Measurements from ENCODE around the gene CYTIP. TPM values are rescaled to one million over a fixed set of nuclear protein-coding genes. Genes with fewer than 3 reads are reported as not detected.

The CYTIP gene
- total and polyA plus RNA-seq, 2 of the 4 experiments (the other 2 are of a cell fraction): not detected

GRCh38 chr2:157432475-157433106 is 11.3 kb downstream of the CYTIP start:
- H3K9me1 ChIP-seq (ENCODE audit: insufficient read depth, low read length): no peaks in the 10 kb centered on the region
- H2AK9ac ChIP-seq (replicated peaks; ENCODE audit: low read depth, low read length, poor library complexity): no peak overlapping the region
- no peak overlapping the region for H3K9ac ChIP-seq (ENCODE audit: low read depth, low read length)
- TF ChIP-seq MXI1 (IDR thresholded peaks at IDR 0.05; ENCODE audit: borderline replicate concordance, low read depth, low read length) (no peak), MAZ (IDR thresholded peaks at IDR 0.05; ENCODE audit: borderline replicate concordance, low read depth, low read length) (no peak), SMC3 (IDR thresholded peaks at IDR 0.05; ENCODE audit: low read depth, low read length) (no peak), BHLHE40 (IDR thresholded peaks at IDR 0.05; ENCODE audit: low read depth, low read length) (no peak), RCOR1 (IDR thresholded peaks at IDR 0.05; ENCODE audit: insufficient replicate concordance, low read length) (no peak), CEBPB (IDR thresholded peaks at IDR 0.05; ENCODE audit: low read depth, low read length) (no peak), POLR2A (IDR thresholded peaks at IDR 0.05; ENCODE audit: low read depth, low read length) (no peak), MAFK (IDR thresholded peaks at IDR 0.05; ENCODE audit: low read depth, low read length) (no peak), RFX5 (IDR thresholded peaks at IDR 0.05; ENCODE audit: low read depth, low read length) (no peak), USF2 (IDR thresholded peaks at IDR 0.05; ENCODE audit: low read depth, low read length) (no peak), NFE2L2 (IDR thresholded peaks at IDR 0.05; ENCODE audit: low read depth, low read length) (no peak), FOS (IDR thresholded peaks at IDR 0.05; ENCODE audit: low read depth, low read length) (no peak), CHD1 (IDR thresholded peaks at IDR 0.05; ENCODE audit: low read depth, low read length) (no peak), ELK1 (IDR thresholded peaks at IDR 0.05; ENCODE audit: borderline replicate concordance, low read depth, low read length) (no peak), RAD21 (IDR thresholded peaks at IDR 0.05; ENCODE audit: low read length) (no peak), CTCF (conservative IDR thresholded peaks at IDR 0.05; ENCODE audit: low read depth, low read length) (no peak)
- no peak overlapping the region for H4K5ac ChIP-seq (ENCODE audit: low read depth, low read length)
- dilution Hi-C loops (cut with HindIII; ENCODE audit: low sequenced_read_pairs, unreplicated experiment): no loop called here
- in situ Hi-C loops (cut with MboI; ENCODE audit: low sequenced_read_pairs): no loop called here
- H4K8ac ChIP-seq (ENCODE audit: low read depth in 2 of 2, low read length in 2 of 2): no peak overlapping the region
- no peak overlapping the region for H3K18ac ChIP-seq (ENCODE audit: low read depth, low read length)
- H2BK20ac ChIP-seq (ENCODE audit: low read depth, low read length): no peak overlapping the region
- no peaks in the 10 kb centered on the region for H3K27me3 ChIP-seq (ENCODE audit: control insufficient read depth, insufficient read depth, low read length)
- H2BK120ac ChIP-seq (ENCODE audit: low read depth, low read length): no peak overlapping the region
- H3K9me3 ChIP-seq (ENCODE audit: control insufficient read depth, insufficient read depth, low read length): no peaks in the 10 kb centered on the region
- H3K14ac ChIP-seq (replicated peaks; ENCODE audit: low read depth, low read length): no peak overlapping the region
- H4K20me1 ChIP-seq (ENCODE audit: insufficient read depth, low read length): no peaks in the 10 kb centered on the region
- ChIA-PET POLR2A (ENCODE audit: unreplicated experiment) (no interaction called here), CTCF (interaction anchor here (1.0 kb wide), 1 partner anchor 105 kb away, joined by 5 read pairs; no protein-coding TSS in a partner anchor)
- no peak for ATAC-seq (ENCODE audit: low read depth)
- no peak overlapping the region for H2AK5ac ChIP-seq (ENCODE audit: low read depth, low read length)
- no peak for DNase-seq
- BruUV-seq (replicated peaks): no TSS peak
- no peaks in the 10 kb centered on the region for H3K36me3 ChIP-seq (ENCODE audit: control insufficient read depth, insufficient read depth, low read length)
- H3K4ac ChIP-seq (ENCODE audit: low read depth, low read length): no peak overlapping the region
- H2BK15ac ChIP-seq (ENCODE audit: low read depth, low read length): no peak overlapping the region
- WGBS, 2 experiments (ENCODE audit: extremely low coverage in 2 of 2, insufficient read length in 1 of 2): no CpG with 5 or more reads among the region's 2 CpGs
- no peak overlapping the region for H3K4me2 ChIP-seq (ENCODE audit: low read depth, low read length)
- no peak overlapping the region for H2BK5ac ChIP-seq (ENCODE audit: low read depth, low read length, poor library complexity, severe bottlenecking)
- no peaks in the 10 kb centered on the region for H3K79me1 ChIP-seq (ENCODE audit: low read depth in 1 of 2, low read length in 2 of 2)
- H3K23ac ChIP-seq (ENCODE audit: low read depth, low read length): no peak overlapping the region
- H3K4me1 ChIP-seq (ENCODE audit: control insufficient read depth, insufficient read depth, low read length): no peaks in the 10 kb centered on the region
- no peak overlapping the region for H3K4me3 ChIP-seq (ENCODE audit: insufficient read depth, low read depth, low read length)
- no peak overlapping the region for H2AFZ ChIP-seq (replicated peaks; ENCODE audit: low read length, poor library complexity)
- H3K27ac ChIP-seq (ENCODE audit: insufficient read depth, low read length): no peak overlapping the region
- no peak overlapping the region for H4K91ac ChIP-seq (ENCODE audit: insufficient read depth, low read depth, low read length)
- intact Hi-C loops (cut with micrococcal nuclease): no loop called here
- H3K56ac ChIP-seq (ENCODE audit: extremely low read depth, insufficient read depth, low read length): no peak overlapping the region
